Esophagus squamous epithelium (tissue), 4 donors: Measurements from ENCODE around the gene GAB3.

ENCODE experiments used
- POLR2A ChIP-seq, 4 donors: fragments of 450-650 bp; IDR thresholded peaks; one replicate each; pipeline ENCODE4 v1.6.1; 2017; ENCODE audit warnings: antibody characterized with exemption in 4 of 4, mild to moderate bottlenecking in 4 of 4, moderate library complexity in 3 of 4
- TF ChIP-seq, protein P1 (sequence below), 6 experiments: fragments of 450-650 bp in 4 of 6; fragments of 200-600 bp in 2 of 6; sonication (generic) in 2 of 6; IDR thresholded peaks; one replicate each; pipeline ENCODE4 v1.5.1; 2016 to 2019; ENCODE audit warnings: antibody characterized with exemption in 6 of 6, mild to moderate bottlenecking in 4 of 6, moderate library complexity in 4 of 6

DNA sequence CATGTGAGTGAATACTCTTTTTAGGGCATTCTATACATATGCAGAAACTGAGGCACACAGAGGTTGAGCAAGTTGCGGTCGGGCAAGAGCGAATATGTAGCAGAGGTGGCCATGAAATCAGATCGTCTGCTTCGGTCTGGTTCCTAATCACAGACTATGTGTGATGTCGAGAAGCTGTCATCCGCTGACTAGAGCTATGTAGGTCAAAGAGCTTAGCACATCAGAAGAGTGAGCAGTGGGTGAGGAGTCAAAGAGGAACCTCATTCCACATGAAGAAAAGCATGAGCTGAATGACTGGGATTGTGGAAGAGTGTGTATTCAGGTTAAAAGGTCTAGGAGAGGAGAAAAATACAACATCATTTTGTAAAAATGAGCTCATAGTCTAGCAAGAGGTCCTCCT is 19.0 kb downstream of the GAB3 start:
- TF ChIP-seq, protein P1, sequence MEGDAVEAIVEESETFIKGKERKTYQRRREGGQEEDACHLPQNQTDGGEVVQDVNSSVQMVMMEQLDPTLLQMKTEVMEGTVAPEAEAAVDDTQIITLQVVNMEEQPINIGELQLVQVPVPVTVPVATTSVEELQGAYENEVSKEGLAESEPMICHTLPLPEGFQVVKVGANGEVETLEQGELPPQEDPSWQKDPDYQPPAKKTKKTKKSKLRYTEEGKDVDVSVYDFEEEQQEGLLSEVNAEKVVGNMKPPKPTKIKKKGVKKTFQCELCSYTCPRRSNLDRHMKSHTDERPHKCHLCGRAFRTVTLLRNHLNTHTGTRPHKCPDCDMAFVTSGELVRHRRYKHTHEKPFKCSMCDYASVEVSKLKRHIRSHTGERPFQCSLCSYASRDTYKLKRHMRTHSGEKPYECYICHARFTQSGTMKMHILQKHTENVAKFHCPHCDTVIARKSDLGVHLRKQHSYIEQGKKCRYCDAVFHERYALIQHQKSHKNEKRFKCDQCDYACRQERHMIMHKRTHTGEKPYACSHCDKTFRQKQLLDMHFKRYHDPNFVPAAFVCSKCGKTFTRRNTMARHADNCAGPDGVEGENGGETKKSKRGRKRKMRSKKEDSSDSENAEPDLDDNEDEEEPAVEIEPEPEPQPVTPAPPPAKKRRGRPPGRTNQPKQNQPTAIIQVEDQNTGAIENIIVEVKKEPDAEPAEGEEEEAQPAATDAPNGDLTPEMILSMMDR (IDR thresholded peaks at IDR 0.05): no peak
- TF ChIP-seq POLR2A (IDR thresholded peaks at IDR 0.05): no peak
